HG03025 (cell line): ENCODE measurements around the gene C1QTNF1.

Source experiments
- ATAC-seq: cut with Tn5 transposase; IDR thresholded peaks from one replicate; pipeline ENCODE4 v1.9.1; 2021; ENCODE audit warnings: mild to moderate bottlenecking, moderate library complexity; ENCODE audit not compliant: unreplicated experiment, low FRiP score

The C1QTNF1 gene

GRCh38 chr17:79023886-79024771 lies at the start of gene C1QTNF1:
Gene C1QTNF1, plus strand, starts transcription at chr17:79024169. Its CDS starts 19,800 bp downstream, at chr17:79043969.
- no peak for ATAC-seq

- ATAC-seq, result no peak
Measured at GRCh38 chr17:78974635-78975591, 49.1 kb upstream of the C1QTNF1 start.

- ATAC-seq, result no peak
Measured at GRCh38 chr17:78976907-78977680, 46.9 kb upstream of the C1QTNF1 start.

- no peak for ATAC-seq
Measured at GRCh38 chr17:78977681-78977943, 46.4 kb upstream of the C1QTNF1 start.

GRCh38 chr17:78977997-78978973 lies 45.7 kb upstream of the C1QTNF1 start:
- no peak for ATAC-seq

GRCh38 chr17:78979780-78980623 lies 44.0 kb upstream of the C1QTNF1 start, which contains the start of gene LGALS3BP:
Gene LGALS3BP, minus strand, starts transcription at chr17:78979923. Its CDS starts 2,732 bp downstream, at chr17:78977191.
- ATAC-seq, result no peak

- ATAC-seq, result no peak
Measured at GRCh38 chr17:78980624-78980972, 43.4 kb upstream of the C1QTNF1 start.

GRCh38 chr17:78981010-78981888 lies 42.7 kb upstream of the C1QTNF1 start:
- ATAC-seq, result no peak

GRCh38 chr17:78985395-78985794 lies 38.6 kb upstream of the C1QTNF1 start:
- no peak for ATAC-seq

- ATAC-seq, result no peak
Measured at GRCh38 chr17:78986048-78986648, 37.8 kb upstream of the C1QTNF1 start.

- ATAC-seq, result no peak
Measured at GRCh38 chr17:78986649-78987328, 37.2 kb upstream of the C1QTNF1 start.

GRCh38 chr17:78988152-78988551 lies 35.8 kb upstream of the C1QTNF1 start:
- ATAC-seq, result no peak

- no peak for ATAC-seq
Measured at GRCh38 chr17:78990349-78991016, 33.5 kb upstream of the C1QTNF1 start.

GRCh38 chr17:78991017-78991738 lies 32.8 kb upstream of the C1QTNF1 start:
- no peak for ATAC-seq

- no peak for ATAC-seq
Measured at GRCh38 chr17:78991906-78992532, 31.9 kb upstream of the C1QTNF1 start.
